GM10248 (cell line): ENCODE measurements around the gene KRAS.
"Not testable (repeated sequence)": the region's sequence is repeated elsewhere in the genome, so short reads cannot be mapped to it uniquely, and the experiment has no call there.

ENCODE experiments used
- CTCF ChIA-PET: fragments of 300-600 bp; sonication (Branson Sonifier 250); formaldehyde crosslinking; extraction: SDS; loops from one replicate; lab custom pipeline; 2021; ENCODE audit warnings: antibody characterized with exemption; lab: Yijun Ruan, JAX
- POLR2A ChIA-PET: fragments of 350-650 bp; sonication (Branson Sonifier 250); formaldehyde crosslinking; extraction: SDS; loops from one replicate; lab custom pipeline; 2020; ENCODE audit warnings: antibody characterized with exemption; lab: Yijun Ruan, JAX
- DNase-seq: peaks from one replicate; pipeline ENCODE4 v3.0.0; 2012; ENCODE audit errors: extremely low spot score
- TF ChIP-seq, protein P1 (sequence below): IDR thresholded peaks from 2 replicates; pipeline ENCODE4 v1.5.1; 2012; ENCODE audit warnings: mild to moderate bottlenecking, low read depth; ENCODE audit errors: extremely low read depth, missing control alignments, control extremely low read depth

The KRAS gene

GRCh38 chr12:25250744-25251730, at the start of gene KRAS:
KRAS (minus strand) TSS chr12:25250929.
- ChIA-PET CTCF (interaction anchor here (1.0 to 2.9 kb wide), 3 partner anchors 10 to 138 kb away, joined by 3 to 18 read pairs (median 4); no protein-coding TSS in a partner anchor), POLR2A (interaction anchor here (0.6 to 1.0 kb wide), 2 partner anchors 56 to 132 kb away, joined by 3 to 4 read pairs; partner anchors contain the start of genes DNAI7 and ETFRF1)
- TF ChIP-seq, protein P1, sequence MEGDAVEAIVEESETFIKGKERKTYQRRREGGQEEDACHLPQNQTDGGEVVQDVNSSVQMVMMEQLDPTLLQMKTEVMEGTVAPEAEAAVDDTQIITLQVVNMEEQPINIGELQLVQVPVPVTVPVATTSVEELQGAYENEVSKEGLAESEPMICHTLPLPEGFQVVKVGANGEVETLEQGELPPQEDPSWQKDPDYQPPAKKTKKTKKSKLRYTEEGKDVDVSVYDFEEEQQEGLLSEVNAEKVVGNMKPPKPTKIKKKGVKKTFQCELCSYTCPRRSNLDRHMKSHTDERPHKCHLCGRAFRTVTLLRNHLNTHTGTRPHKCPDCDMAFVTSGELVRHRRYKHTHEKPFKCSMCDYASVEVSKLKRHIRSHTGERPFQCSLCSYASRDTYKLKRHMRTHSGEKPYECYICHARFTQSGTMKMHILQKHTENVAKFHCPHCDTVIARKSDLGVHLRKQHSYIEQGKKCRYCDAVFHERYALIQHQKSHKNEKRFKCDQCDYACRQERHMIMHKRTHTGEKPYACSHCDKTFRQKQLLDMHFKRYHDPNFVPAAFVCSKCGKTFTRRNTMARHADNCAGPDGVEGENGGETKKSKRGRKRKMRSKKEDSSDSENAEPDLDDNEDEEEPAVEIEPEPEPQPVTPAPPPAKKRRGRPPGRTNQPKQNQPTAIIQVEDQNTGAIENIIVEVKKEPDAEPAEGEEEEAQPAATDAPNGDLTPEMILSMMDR: no peak
- DNase-seq: peak; percentile 92

GRCh38 chr12:25296381-25296780, 45.7 kb upstream of the KRAS start:
- ChIA-PET CTCF (no interaction called here), POLR2A (no interaction called here)
- no peak for DNase-seq
- TF ChIP-seq, protein P1: no peak

DNA sequence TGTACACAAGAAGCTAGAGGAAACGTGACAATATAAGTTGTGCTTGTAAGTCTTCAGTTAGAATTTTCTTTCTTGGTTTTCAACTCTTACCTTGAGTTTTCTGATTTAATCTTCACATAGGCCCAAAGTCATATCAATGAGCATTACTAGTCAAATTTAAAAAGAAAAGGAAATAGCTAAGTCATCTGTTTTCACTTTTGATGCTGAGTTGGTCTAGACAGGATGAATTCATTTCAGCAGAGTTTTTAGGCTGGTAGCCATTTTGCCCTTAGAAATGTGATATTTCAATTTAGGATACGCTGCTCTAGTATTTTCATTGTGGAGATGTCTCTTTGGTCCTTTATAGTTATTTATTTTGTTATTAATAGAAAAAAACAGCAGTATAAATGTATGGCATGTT, 44.6 kb upstream of the KRAS start:
- DNase-seq: no peak
- POLR2A ChIA-PET: no interaction called here
- CTCF ChIA-PET: no interaction called here
- TF ChIP-seq, protein P1: no peak

- CTCF ChIA-PET: no interaction called here
- POLR2A ChIA-PET: no interaction called here
- TF ChIP-seq, protein P1: no peak
- no peak for DNase-seq
These were observed 42.9 kb upstream of the KRAS start for GRCh38 chr12:25293653-25294052.

- CTCF ChIA-PET: interaction anchor here (0.8 to 2.0 kb wide), 3 partner anchors 9 to 23 kb away, joined by 3 to 7 read pairs (median 5); no protein-coding TSS in a partner anchor
- DNase-seq, POLR2A ChIA-PET: not testable (repeated sequence)
These were observed 42.1 kb upstream of the KRAS start for GRCh38 chr12:25292810-25293221.

DNA sequence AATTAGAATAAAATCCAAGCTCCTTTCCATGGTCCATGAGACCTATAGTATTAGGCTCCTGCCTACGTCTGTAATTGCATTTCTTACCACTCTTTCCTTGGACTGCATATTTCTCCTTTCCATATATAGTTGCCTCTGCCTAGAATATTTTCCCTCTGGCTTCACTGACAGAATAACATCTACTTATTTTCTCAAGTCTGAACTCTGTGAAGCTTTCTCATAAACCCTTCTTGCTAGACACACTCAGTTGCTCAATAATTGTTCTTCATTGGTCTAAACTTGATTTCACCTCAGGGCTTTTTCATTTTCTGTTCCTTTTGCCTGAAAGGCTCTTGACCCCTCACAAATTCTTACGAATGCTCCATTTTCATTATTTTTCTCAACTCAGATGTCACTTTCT, 36.9 kb upstream of the KRAS start:
- ChIA-PET CTCF (no interaction called here), POLR2A (no interaction called here)
- DNase-seq: no peak
- TF ChIP-seq, protein P1: no peak

DNA sequence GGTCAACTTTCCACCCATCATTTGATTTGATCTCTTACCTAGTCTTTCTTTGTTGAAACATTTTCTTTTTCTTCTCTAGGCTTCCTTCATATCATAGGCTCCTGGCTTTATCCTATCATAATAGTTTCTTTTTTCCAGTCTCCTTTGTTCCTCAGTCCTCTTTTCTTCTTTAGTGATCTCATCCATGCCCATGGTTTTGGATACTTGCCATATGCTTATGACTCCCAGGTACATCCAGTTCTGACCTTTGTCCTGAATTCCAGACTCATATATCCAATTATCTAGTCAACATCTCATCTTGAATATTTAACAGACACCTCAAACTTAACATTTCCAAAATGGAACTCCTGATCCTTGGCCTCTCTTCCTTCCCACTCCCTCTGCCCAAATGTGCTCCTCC, 36.1 kb upstream of the KRAS start:
- ChIA-PET CTCF (no interaction called here), POLR2A (no interaction called here)
- TF ChIP-seq, protein P1: no peak
- DNase-seq: no peak
